ENCODE measurements around the gene LZTR1.
"Not testable (repeated sequence)": the region's sequence is repeated elsewhere in the genome, so short reads cannot be mapped to it uniquely, and the experiment has no call there.

Gene LZTR1

GRCh38 chr22:20981787-20982562 lies at the start of gene LZTR1:
Gene LZTR1 (plus strand): TSS chr22:20982297. CDS start chr22:20982372, 75 bp downstream.
- peak; percentile 10 for DNase-seq

GRCh38 chr22:20933910-20934309 lies 48.2 kb upstream of the LZTR1 start:
- no peak for DNase-seq

DNA sequence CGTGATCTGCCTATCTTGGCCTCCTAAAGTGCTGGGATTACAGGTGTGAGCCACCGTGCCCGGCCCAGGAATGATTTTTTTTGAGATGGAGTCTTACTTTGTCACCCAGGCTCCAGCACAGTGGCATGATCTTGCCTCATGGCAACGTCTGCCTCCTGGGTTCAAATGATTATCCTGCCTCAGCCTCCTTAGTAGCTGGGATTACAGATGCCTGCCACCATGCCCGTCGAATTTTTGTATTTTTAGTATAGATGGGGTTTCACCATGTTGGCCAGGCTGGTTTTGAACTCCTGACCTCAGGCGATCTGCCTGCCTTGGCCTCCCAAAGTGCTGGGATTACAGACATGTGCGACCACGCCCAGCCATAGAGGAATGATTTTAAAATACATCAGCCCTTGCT lies 47.0 kb upstream of the LZTR1 start:
- not testable (repeated sequence) for DNase-seq

GRCh38 chr22:20935780-20936539 lies 46.1 kb upstream of the LZTR1 start:
- DNase-seq, result not testable (repeated sequence)

GRCh38 chr22:20937031-20937793 lies 44.9 kb upstream of the LZTR1 start:
- DNase-seq, result no peak

GRCh38 chr22:20937794-20938671 lies 44.1 kb upstream of the LZTR1 start:
- no peak for DNase-seq

GRCh38 chr22:20939457-20940185 lies 42.5 kb upstream of the LZTR1 start:
- DNase-seq, result not testable (repeated sequence)

GRCh38 chr22:20940186-20940651 lies 41.9 kb upstream of the LZTR1 start:
- DNase-seq, result no peak

DNA sequence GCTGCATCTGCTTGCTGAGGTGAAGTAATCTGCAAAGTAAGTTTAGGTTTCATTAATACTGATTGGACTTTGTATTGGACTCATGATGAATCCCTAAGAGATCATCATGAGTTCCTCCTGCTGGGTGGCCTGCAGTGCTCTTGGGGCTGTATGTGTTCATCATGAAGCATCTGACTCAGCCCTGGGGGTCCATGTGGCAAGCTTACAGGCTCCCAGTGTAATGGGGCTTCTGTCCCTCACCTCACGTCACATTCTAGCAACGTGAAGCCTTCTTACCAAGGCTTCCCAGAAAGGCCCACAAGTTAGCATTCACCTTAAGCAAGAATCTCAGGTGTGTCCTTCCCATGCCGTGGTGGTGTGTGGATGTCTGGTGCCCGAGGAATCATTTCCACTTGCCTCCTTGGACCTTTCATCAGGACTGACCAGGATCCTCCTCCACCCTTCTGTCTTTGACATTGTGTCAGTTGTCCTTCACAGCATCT lies 41.2 kb upstream of the LZTR1 start:
- no peak for DNase-seq

DNA sequence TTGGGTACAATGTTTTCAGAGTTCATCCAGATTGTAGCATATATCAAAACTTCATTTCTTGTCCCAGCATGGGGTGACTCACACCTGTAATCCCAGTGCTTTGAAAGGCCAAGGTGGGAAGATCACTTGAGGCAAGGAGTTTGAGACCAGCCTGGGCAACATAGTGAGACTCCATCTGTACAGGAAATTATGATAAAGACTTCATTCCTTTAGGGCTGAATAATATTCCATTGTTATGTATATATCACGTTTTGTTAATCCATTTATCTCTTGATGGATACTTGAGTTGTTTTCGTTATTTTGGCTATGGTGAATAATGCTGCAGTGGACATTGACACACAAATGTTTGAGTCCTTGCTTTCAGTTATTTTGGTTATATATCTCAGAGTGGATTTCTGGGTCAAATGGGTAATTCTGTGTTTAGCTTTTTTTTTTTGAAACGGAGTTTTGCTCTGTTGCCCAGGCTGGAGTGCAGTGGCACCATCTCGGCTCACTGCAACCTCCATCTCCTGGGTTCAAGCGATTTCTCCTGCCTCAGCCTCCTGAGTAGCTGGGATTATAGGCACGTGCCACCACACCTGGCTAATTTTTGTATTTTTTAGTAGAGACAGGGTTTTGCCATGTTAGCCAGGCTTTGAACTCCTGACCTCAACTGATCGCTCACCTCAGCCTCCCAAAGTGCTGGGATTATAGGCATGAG lies 39.7 kb upstream of the LZTR1 start:
- DNase-seq, result not testable (repeated sequence)

GRCh38 chr22:20943104-20943933 lies 38.8 kb upstream of the LZTR1 start:
- no peak for DNase-seq

GRCh38 chr22:20944042-20944441 lies 38.1 kb upstream of the LZTR1 start:
- no peak for DNase-seq

- no peak for DNase-seq
Observed at GRCh38 chr22:20945578-20945934, 36.5 kb upstream of the LZTR1 start.

DNA sequence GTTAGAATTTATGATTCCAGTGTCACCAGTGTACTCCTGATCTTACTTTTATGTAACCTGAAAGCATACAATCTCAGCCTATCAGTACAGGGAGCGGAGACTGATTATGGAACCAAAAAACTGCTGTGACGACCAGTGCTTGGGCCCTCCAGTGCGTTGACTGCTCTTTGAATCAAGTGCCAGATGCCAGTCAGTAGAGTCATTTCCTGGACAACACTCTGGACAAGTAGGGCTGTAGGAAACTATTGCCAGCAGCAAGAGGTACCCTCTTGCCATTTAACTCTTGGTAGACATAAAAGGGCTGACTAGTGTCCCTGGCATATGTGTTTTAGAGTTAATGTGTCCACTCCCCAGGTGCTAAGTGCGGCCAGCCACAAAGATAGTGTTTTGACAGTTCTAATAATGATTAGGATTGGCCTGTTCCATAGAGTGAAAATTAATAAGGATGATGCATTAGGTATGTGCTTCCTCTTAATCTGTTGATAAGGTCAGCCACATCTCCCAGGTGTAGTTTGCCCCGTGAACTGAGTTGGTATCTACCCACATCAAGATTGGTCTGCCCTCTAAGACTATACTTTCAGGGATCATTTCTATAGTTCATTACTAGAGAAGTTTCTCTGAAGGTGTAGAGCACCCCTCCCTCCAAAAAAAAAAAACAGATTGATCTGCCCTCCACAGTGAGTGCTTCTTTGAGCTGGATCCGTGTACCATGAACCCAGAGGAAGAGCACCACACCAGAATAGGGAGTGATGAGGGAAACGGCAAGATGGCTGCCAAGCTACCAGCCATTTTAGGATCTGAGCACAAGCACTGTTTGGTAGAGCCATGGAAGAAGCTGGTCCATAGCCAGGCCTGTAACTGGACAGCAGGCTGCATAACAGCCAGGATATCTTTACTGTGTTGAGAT lies 35.8 kb upstream of the LZTR1 start:
- DNase-seq, result no peak

DNA sequence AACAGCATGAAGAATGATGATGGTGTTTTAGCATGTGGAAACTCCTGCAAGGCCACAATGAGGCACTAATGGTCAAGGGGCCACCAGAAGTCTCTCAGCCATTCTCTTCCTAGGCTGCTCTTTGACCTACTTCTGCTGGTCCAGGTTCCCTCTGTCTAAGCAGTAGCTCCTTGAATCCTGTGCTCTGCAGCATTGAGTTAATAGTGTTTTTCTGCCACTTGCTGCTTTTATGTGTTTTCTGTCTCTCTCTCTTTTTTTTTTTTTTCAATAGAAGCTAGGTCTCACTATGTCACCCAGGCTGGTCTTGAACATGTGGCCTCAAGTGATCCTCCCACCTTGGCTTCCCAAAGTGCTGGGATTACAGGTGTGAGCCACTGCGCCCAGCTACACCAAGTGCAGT lies 35.1 kb upstream of the LZTR1 start:
- DNase-seq, result no peak

GRCh38 chr22:20948450-20948849 lies 33.6 kb upstream of the LZTR1 start:
- DNase-seq, result no peak

- no peak for DNase-seq
Observed at GRCh38 chr22:20948989-20949388, 33.1 kb upstream of the LZTR1 start.

GRCh38 chr22:20949698-20950183 lies 32.4 kb upstream of the LZTR1 start:
- no peak for DNase-seq
